GM18517 (cell line): ENCODE results near the gene ACKR2.

Source experiments
- ATAC-seq: cut with Tn5 transposase; IDR thresholded peaks from one replicate; pipeline ENCODE4 v1.9.1; 2021; ENCODE audit warnings: mild to moderate bottlenecking, moderate library complexity; ENCODE audit not compliant: unreplicated experiment

ACKR2 gene

GRCh38 chr3:42853739-42854302, 44.6 kb downstream of the ACKR2 start:
- no peak for ATAC-seq

- ATAC-seq, result no peak
These were observed 45.9 kb downstream of the ACKR2 start for GRCh38 chr3:42855219-42855546.

DNA sequence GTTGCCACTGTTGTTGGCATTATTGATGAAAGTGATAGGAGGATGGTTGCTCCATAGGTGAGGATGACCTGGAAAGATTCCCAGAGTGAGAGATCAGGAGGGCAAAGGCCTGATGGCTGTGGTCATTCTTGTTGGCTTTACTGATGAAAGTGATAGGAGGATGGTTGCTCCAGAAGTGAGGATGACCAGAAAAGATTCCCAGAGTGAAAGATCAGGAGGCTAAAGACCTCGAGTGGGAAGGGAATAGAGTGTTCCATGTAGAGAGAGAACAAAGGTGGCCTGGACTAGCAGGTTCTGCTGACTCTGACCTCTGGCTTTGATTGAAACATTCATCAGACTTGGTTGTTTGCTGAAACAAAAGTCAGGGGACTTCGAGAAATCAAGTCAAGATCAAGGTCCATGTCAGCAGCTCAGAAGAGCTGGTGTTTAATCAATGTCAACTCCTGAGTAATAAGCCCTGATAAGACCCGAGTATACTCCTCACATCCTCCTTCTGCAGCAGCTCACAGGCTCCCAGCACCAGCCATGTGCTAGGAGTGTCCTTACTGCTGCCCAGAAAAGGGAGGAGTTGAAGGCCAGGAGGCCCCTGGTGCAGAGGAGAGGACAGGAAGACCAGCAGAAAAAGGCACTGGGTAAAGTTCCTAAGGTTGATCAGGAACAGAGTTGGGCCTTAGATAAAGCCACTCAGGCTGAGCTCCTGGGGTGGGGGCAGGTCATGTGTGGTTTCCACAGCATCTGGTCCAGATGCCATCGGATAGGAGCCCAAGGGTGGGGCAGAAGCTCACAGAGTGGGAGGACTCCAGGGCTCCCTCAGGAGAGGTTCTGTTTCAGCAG, 46.5 kb downstream of the ACKR2 start:
- ATAC-seq, result no peak

DNA sequence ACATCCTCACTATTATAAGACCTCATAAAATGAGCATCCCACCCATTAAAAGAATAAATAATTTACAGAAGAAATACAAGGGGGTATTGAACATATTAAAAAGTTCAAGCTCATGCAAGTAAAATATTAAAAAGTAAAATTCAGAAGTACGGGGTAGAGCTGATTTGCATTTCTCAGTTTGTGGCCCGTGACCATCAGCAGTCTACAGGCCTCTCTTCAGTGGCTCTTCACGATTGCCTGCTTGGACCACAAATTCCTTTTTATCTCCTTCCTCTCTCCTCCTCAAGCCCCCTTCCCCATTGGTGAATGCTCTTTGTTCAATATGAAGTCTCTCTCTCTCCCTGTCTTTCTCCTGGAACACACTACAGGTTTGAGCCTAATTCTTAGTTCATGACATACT, 47.3 kb downstream of the ACKR2 start:
- no peak for ATAC-seq

DNA sequence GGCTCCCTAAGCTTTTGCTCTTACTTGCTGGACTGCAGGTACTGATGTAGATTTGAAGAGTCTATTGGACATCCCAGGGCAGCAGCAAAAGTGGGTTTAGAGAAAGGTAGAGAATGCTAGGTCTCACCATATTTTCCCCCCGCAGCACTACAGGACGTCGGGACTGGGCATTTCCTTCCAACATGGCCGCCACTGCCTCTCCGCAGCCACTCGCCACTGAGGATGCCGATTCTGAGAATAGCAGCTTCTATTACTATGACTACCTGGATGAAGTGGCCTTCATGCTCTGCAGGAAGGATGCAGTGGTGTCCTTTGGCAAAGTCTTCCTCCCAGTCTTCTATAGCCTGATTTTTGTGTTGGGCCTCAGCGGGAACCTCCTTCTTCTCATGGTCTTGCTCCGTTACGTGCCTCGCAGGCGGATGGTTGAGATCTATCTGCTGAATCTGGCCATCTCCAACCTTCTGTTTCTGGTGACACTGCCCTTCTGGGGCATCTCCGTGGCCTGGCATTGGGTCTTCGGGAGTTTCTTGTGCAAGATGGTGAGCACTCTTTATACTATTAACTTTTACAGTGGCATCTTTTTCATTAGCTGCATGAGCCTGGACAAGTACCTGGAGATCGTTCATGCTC, 55.2 kb downstream of the ACKR2 start:
- ATAC-seq, result no peak

GRCh38 chr3:42865256-42865655, 56.0 kb downstream of the ACKR2 start:
- no peak for ATAC-seq

DNA sequence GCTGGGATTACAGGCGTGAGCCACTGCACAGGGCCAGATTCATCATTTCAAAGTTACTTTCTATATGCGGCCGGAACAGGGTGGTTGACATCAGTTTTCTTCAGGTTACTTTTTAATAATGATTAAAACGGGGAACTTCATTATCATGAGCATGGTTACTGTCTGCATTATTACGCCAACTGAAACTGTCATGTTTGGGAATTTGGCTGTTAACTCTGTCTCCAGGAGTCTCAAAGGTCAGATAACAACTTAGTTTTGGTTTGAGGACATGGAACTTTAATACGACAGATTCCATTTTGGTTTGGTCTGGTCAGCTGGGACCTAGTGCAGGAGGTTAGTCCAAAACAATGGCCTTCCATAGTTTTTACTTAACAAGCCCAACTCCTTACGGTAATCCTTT, 57.9 kb downstream of the ACKR2 start:
- no peak for ATAC-seq

- ATAC-seq, result no peak
These were observed 59.6 kb downstream of the ACKR2 start for GRCh38 chr3:42868841-42869240.

GRCh38 chr3:42871592-42872196, 62.4 kb downstream of the ACKR2 start:
- ATAC-seq, result no peak

GRCh38 chr3:42872718-42873117, 63.5 kb downstream of the ACKR2 start:
- no peak for ATAC-seq

GRCh38 chr3:42873221-42873982, 64.2 kb downstream of the ACKR2 start:
- no peak for ATAC-seq

- no peak for ATAC-seq
These were observed 65.5 kb downstream of the ACKR2 start for GRCh38 chr3:42874749-42875148.

DNA sequence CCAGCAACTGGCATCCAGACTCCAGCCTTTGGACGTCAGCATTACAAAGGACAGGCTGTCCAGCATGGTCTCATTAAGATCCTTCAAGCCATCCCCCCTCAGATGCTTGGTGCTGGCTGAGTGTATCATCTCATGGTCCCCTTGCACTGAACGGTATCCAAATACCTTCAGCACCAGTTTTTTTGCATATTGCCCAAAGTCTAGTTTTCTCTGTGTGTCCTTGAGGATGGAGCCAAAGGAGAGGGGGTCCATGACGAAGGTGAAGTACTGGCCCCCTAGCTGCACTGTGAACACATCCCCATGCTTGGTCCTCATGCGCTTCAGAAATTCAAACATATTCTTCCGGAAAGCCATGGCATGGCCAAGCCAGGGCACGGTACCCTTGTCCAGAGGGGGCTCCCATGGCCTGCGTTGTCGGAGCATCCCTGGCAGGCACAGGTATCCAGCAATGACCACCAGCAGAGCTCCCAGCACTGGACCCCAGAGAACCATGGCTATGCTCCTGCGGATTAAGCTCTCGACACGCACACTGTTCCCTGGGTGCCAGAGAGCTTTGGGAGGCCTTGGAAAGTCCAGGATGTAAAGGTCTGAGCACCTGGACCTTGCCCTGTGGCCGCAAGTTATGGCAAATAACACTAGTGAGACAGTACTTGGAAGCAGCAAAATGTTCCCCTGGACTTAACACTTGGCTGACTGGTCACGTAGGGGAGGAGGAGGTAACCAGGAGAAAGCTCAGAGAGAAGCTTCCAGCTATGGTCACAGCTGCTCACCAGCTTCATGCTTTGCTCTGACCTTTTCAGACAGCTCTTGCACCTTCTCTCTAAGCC, 66.3 kb downstream of the ACKR2 start, which contains the start of gene CYP8B1:
Gene CYP8B1, minus strand, starts transcription at position 555 of the 827 bp plus-strand sequence. Its CDS starts 63 bp downstream, at position 492.
- ATAC-seq, result no peak

DNA sequence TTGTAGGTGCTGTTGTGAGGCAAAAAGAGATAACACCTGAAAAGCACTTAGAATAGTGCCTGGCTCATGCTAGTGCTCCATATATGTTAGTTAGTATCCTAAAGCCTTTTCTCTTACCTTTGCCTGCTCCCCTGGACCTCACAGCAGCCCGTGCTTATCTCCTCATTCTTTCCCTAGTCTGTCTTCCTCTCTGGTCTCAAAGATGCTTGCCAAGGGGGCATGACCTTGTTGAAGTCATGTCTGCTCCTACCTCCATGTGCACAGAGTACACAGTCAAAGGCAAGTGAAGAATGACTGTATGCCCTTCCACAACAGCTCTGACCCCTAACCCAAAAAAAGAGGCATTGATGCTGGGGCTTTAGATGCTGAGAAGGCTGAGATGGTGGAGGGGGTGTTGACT, 67.2 kb downstream of the ACKR2 start:
- no peak for ATAC-seq

GRCh38 chr3:42876940-42877720, 67.9 kb downstream of the ACKR2 start:
- ATAC-seq, result no peak

GRCh38 chr3:42877881-42878280, 68.6 kb downstream of the ACKR2 start:
- ATAC-seq, result no peak

GRCh38 chr3:42880183-42880582, 70.9 kb downstream of the ACKR2 start:
- no peak for ATAC-seq

- ATAC-seq, result peak; percentile 92
These were observed 71.6 kb downstream of the ACKR2 start for GRCh38 chr3:42880601-42881451.
